Osteoblast (primary cell): Measurements from ENCODE around the gene CAPN9. TPM values are rescaled to one million over a fixed set of nuclear protein-coding genes. Genes with fewer than 3 reads are reported as not detected.
"Not testable (repeated sequence)": the region's sequence is repeated elsewhere in the genome, so short reads cannot be mapped to it uniquely, and the experiment has no call there.

Experiments
- DNase-seq: peaks from one replicate; pipeline ENCODE4 v3.0.0; 2011; ENCODE audit warnings: low spot score, mixed read lengths; ENCODE audit not compliant: insufficient read length; ENCODE audit errors: missing footprints
- H2AFZ ChIP-seq: 2 replicates; pipeline ENCODE4 v1.6.0; 2011; ENCODE audit warnings: mild to moderate bottlenecking, low read length
- H3K27ac ChIP-seq: 2 replicates; pipeline ENCODE4 v1.5.1; 2011; ENCODE audit warnings: mild to moderate bottlenecking, low read depth, low read length, moderate library complexity
- H3K27me3 ChIP-seq: 2 replicates; pipeline ENCODE4 v1.6.0; 2012; ENCODE audit warnings: mild to moderate bottlenecking, control low read depth, inconsistent platforms, low read length, moderate library complexity; ENCODE audit not compliant: insufficient read depth
- H3K36me3 ChIP-seq: 2 replicates; pipeline ENCODE4 v1.5.1; 2011; ENCODE audit warnings: mild to moderate bottlenecking, low read length, control low read depth, moderate library complexity; ENCODE audit not compliant: insufficient read depth
- H3K4me1 ChIP-seq: 2 replicates; pipeline ENCODE4 v1.5.1; 2011; ENCODE audit warnings: mild to moderate bottlenecking, low read length, control low read depth, moderate library complexity; ENCODE audit not compliant: insufficient read depth
- H3K4me2 ChIP-seq: 2 replicates; pipeline ENCODE4 v1.6.0; 2011; ENCODE audit warnings: mild to moderate bottlenecking, low read length; ENCODE audit not compliant: insufficient read depth
- H3K4me3 ChIP-seq: fragments of 200-600 bp; sonication (generic); 3 replicates; pipeline ENCODE4 v1.5.1; 2012; ENCODE audit warnings: mild to moderate bottlenecking, low read length, inconsistent platforms; ENCODE audit not compliant: insufficient read depth
- H3K79me2 ChIP-seq: 2 replicates; pipeline ENCODE4 v1.6.0; 2012; ENCODE audit warnings: mild to moderate bottlenecking, low read length, control low read depth, inconsistent platforms; ENCODE audit not compliant: insufficient read depth
- H3K9me3 ChIP-seq: 2 replicates; pipeline ENCODE4 v1.5.1; 2011; ENCODE audit warnings: low read depth, low read length, control low read depth
- H4K20me1 ChIP-seq: 2 replicates; pipeline ENCODE4 v1.6.0; 2012; ENCODE audit warnings: mild to moderate bottlenecking, low read length, control low read depth; ENCODE audit not compliant: insufficient read depth
- CTCF ChIP-seq: IDR thresholded peaks from 2 replicates; pipeline ENCODE4 v1.5.1; 2011; ENCODE audit warnings: mild to moderate bottlenecking, low read depth, low read length, moderate library complexity; ENCODE audit errors: extremely low read depth
- total RNA-seq: library from RNA; depleted of rRNA; stranded (reverse); fragments of >200 nt; gene quantifications from 2 replicates; pipeline ENCODE4 v1.2.3, GENCODE V29; 2012

Gene CAPN9
- total RNA-seq, result under 0.01 TPM in 1 of 2 replicates, not detected in the other

- Histone ChIP-seq H3K4me1 (peaks cover 2% of the 10 kb centered on the region), H3K36me3 (no peaks in the 10 kb centered on the region), H3K27ac (no peak within 1 kb of the TSS), H2AFZ (no peak within 1 kb of the TSS), H3K4me3 (no peak within 1 kb of the TSS), H3K79me2 (no peaks in the 10 kb centered on the region), H3K4me2 (no peak within 1 kb of the TSS), H3K9me3 (no peaks in the 10 kb centered on the region), H4K20me1 (no peaks in the 10 kb centered on the region), H3K27me3 (no peaks in the 10 kb centered on the region)
- peak; percentile 58 for DNase-seq
- TF ChIP-seq CTCF, result no peak
Measured at GRCh38 chr1:230747127-230747730, at the start of gene CAPN9. Gene CAPN9, plus strand, starts transcription at chr1:230747388. Its CDS starts 109 bp downstream, at chr1:230747497.

GRCh38 chr1:230698130-230698529 is 49.1 kb upstream of the CAPN9 start:
- TF ChIP-seq CTCF, result no peak

GRCh38 chr1:230698964-230699363 is 48.2 kb upstream of the CAPN9 start:
- H3K4me1 ChIP-seq, H3K4me3 ChIP-seq, H4K20me1 ChIP-seq, H3K27ac ChIP-seq, H2AFZ ChIP-seq, DNase-seq, H3K9me3 ChIP-seq, H3K36me3 ChIP-seq, H3K4me2 ChIP-seq, H3K79me2 ChIP-seq, H3K27me3 ChIP-seq: not testable (repeated sequence)

More at GRCh38 chr1:230698130-230698529, 49.1 kb upstream of the CAPN9 start:
- DNase-seq, result no peak
- H2AFZ ChIP-seq, result no peak overlapping the region
- H3K4me2 ChIP-seq, result no peak overlapping the region
- H3K9me3 ChIP-seq, result no peaks in the 10 kb centered on the region
- no peaks in the 10 kb centered on the region for H3K27me3 ChIP-seq
- no peak overlapping the region for H3K4me3 ChIP-seq
- no peaks in the 10 kb centered on the region for H3K79me2 ChIP-seq
- H3K36me3 ChIP-seq, result peaks cover 3% of the 10 kb centered on the region
- no peaks in the 10 kb centered on the region for H3K4me1 ChIP-seq
- H4K20me1 ChIP-seq, result no peaks in the 10 kb centered on the region
- no peak overlapping the region for H3K27ac ChIP-seq

- no peak overlapping the region for H2AFZ ChIP-seq
- no peaks in the 10 kb centered on the region for H3K27me3 ChIP-seq
- H4K20me1 ChIP-seq, result no peaks in the 10 kb centered on the region
- H3K79me2 ChIP-seq, result no peaks in the 10 kb centered on the region
- DNase-seq, result no peak
- H3K27ac ChIP-seq, result no peak overlapping the region
- no peaks in the 10 kb centered on the region for H3K9me3 ChIP-seq
- no peaks in the 10 kb centered on the region for H3K4me1 ChIP-seq
- no peak overlapping the region for H3K4me3 ChIP-seq
- H3K4me2 ChIP-seq, result no peak overlapping the region
- no peak for TF ChIP-seq CTCF
- no peaks in the 10 kb centered on the region for H3K36me3 ChIP-seq
Measured at GRCh38 chr1:230699716-230700115, 47.5 kb upstream of the CAPN9 start.
